ENCODE measurements around the gene VAV2. TPM values are rescaled to one million over a fixed set of nuclear protein-coding genes. Genes with fewer than 3 reads are reported as not detected.

VAV2 gene
- total RNA-seq, 4 donors from 2014 or later: 4.7 to 42.2 (median 15.8) TPM

DNA sequence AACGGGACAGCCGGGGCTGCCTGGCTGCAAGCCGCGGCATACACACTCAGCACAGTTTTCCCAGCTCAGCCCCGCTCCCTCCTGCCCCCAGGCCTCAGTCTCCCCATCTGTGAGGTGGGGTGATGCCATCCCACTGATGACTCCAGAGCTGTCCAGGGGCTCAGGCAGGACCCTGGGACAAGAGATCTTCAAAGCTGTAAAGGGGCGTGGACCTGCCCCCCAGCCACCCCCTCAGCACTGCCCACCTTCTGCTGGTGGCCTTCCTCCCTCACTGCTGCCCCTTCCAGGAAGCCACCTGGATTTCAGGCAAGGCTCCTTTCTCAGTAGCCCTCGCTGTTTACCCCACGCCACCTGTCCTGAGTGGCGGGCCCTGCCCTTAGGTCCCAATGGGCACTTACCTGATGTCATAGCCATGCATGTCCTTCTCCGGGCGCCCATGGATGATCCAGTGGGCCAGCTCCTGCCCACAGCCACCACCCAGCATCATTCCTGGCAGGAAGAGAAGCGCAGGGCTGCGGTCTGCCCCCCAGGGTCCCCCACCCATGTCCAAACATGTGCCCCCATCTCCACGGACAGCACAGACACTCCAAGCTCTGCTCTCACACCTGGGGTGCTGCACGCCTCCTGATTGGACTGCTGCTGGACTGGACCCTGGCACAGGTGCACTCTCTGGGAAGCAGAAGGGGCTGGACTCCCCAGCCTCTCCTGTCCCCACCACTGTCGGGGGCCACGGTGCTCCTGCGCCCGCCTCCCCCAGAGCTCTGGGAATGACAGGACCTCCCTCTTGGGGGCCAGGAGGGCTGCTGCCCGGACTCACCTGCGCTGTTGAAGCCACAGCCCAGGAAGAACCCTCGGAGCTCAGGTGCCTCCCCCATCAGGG, 279.7 kb downstream of the VAV2 start:
- Histone ChIP-seq H3K4me1 (no peaks in the 10 kb centered on the region), H3K27me3 (no peaks in the 10 kb centered on the region), H3K36me3 (no peaks in the 10 kb centered on the region), H3K9me3 (no peaks in the 10 kb centered on the region), H3K27ac (no peak overlapping the region), H3K4me3 (no peak overlapping the region)
- TF ChIP-seq, protein P1, sequence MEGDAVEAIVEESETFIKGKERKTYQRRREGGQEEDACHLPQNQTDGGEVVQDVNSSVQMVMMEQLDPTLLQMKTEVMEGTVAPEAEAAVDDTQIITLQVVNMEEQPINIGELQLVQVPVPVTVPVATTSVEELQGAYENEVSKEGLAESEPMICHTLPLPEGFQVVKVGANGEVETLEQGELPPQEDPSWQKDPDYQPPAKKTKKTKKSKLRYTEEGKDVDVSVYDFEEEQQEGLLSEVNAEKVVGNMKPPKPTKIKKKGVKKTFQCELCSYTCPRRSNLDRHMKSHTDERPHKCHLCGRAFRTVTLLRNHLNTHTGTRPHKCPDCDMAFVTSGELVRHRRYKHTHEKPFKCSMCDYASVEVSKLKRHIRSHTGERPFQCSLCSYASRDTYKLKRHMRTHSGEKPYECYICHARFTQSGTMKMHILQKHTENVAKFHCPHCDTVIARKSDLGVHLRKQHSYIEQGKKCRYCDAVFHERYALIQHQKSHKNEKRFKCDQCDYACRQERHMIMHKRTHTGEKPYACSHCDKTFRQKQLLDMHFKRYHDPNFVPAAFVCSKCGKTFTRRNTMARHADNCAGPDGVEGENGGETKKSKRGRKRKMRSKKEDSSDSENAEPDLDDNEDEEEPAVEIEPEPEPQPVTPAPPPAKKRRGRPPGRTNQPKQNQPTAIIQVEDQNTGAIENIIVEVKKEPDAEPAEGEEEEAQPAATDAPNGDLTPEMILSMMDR (IDR thresholded peaks at IDR 0.05): no peak
- TF ChIP-seq POLR2A (IDR thresholded peaks at IDR 0.05): no peak
- intact Hi-C loops (cut with DNase I; ENCODE audit: low total_unique reads): no loop called here
- DNase-seq: no peak

Other genes with a start within 250 kb of the VAV2 start
- 10 to 100 TPM in 2 of 4 donors, 1 to 10 TPM in 2; 7.4 to 23.9 (median 13.6) TPM for gene BRD3OS, start 33.2 kb upstream of the VAV2 start, total RNA-seq
- 10 to 100 TPM in 3 of 4 donors, 1 to 10 TPM in 1; 7.2 to 85.0 (median 42.6) TPM for gene BRD3, start 75.7 kb upstream of the VAV2 start, total RNA-seq
- gene WDR5, start 143.8 kb upstream of the VAV2 start, total RNA-seq: 10 to 100 TPM in 2 of 4 donors, 1 to 10 TPM in 2; 2.9 to 30.5 (median 14.2) TPM
- 10 to 100 TPM in 1 of 4 donors, under 1 TPM in 1, not detected in 2; under 0.01 to 47.1 TPM for gene RNU6ATAC, start 172.2 kb upstream of the VAV2 start, total RNA-seq

All from uterus (tissue), 4 donors.